Neural cell (in vitro differentiated cells): ENCODE measurements around the gene UGT3A1. TPM values are rescaled to one million over a fixed set of nuclear protein-coding genes. Genes with fewer than 3 reads are reported as not detected.

Experiments used
- H2AFZ ChIP-seq: fragments of 200-600, 300-800 bp; sonication (generic), shearing (Covaris generic); 2 replicates; pipeline ENCODE4 v1.6.0; 2014; ENCODE audit warnings: low read depth, mild to moderate bottlenecking, antibody characterized with exemption, low read length, moderate library complexity
- H3F3A ChIP-seq: fragments of 200-600 bp; shearing (Covaris generic); 2 replicates; pipeline ENCODE4 v1.6.1; 2016; ENCODE audit warnings: mild to moderate bottlenecking, moderate library complexity, mixed read lengths, antibody characterized with exemption, low read length; ENCODE audit not compliant: insufficient read depth, poor library complexity, severe bottlenecking
- H3K27ac ChIP-seq: fragments of 200-600, 300-800 bp; sonication (generic), shearing (Covaris generic); 2 replicates; pipeline ENCODE4 v1.5.1; 2014; ENCODE audit warnings: mild to moderate bottlenecking, low read length, moderate library complexity
- H3K27me3 ChIP-seq: fragments of 300-800, 200-600 bp; sonication (generic), shearing (Covaris generic); 2 replicates; pipeline ENCODE4 v1.6.0; 2014; ENCODE audit warnings: mild to moderate bottlenecking, low read depth, low read length, moderate library complexity; ENCODE audit not compliant: insufficient read depth
- H3K36me3 ChIP-seq: fragments of 300-800, 200-600 bp; sonication (generic), shearing (Covaris generic); 2 replicates; pipeline ENCODE4 v1.5.1; 2014; ENCODE audit warnings: mild to moderate bottlenecking, antibody characterized with exemption, low read length, moderate library complexity; ENCODE audit not compliant: insufficient read depth
- H3K4me2 ChIP-seq: fragments of 300-800, 200-600 bp; sonication (generic), shearing (Covaris generic); 2 replicates; pipeline ENCODE4 v1.6.0; 2014; ENCODE audit warnings: mild to moderate bottlenecking, low read length
- H3K4me3 ChIP-seq: fragments of 300-800, 200-600 bp; sonication (generic), shearing (Covaris generic); 2 replicates; pipeline ENCODE4 v1.5.1; 2014; ENCODE audit warnings: mild to moderate bottlenecking, low read length, moderate library complexity
- H3K79me2 ChIP-seq: fragments of 200-600 bp; shearing (Covaris generic); replicated peaks from 2 replicates; pipeline ENCODE4 v1.6.0; 2014; ENCODE audit warnings: mild to moderate bottlenecking, low read length, moderate library complexity; ENCODE audit not compliant: insufficient read depth
- H3K9ac ChIP-seq: fragments of 300-800, 200-600 bp; sonication (generic), shearing (Covaris generic); 2 replicates; pipeline ENCODE4 v1.6.1; 2016; ENCODE audit warnings: mild to moderate bottlenecking, low read length, mixed read lengths
- H3K9me2 ChIP-seq: fragments of 200-600 bp; shearing (Covaris generic); 2 replicates; pipeline ENCODE4 v1.6.1; 2016; ENCODE audit warnings: mild to moderate bottlenecking, low read length, mixed read lengths; ENCODE audit not compliant: insufficient read depth
- H3K9me3 ChIP-seq: fragments of 200-600, 300-800 bp; sonication (generic), shearing (Covaris generic); 2 replicates; pipeline ENCODE4 v1.6.1; 2016; ENCODE audit warnings: mild to moderate bottlenecking, mixed run types, low read length, moderate library complexity, mixed read lengths
- H4K20me1 ChIP-seq: fragments of 200-600 bp; shearing (Covaris generic); 2 replicates; pipeline ENCODE4 v1.6.1; 2016; ENCODE audit warnings: mild to moderate bottlenecking, mixed run types; ENCODE audit not compliant: insufficient read depth
- EP300 ChIP-seq: fragments of 450-650 bp; conservative IDR thresholded peaks from 2 replicates; pipeline ENCODE4 v1.6.1; 2014; ENCODE audit warnings: antibody characterized with exemption, mild to moderate bottlenecking, moderate library complexity; ENCODE audit not compliant: poor library complexity, severe bottlenecking
- EZH2 ChIP-seq: fragments of 200-600, 300-800 bp; shearing (Covaris generic), sonication (generic); IDR thresholded peaks from 2 replicates; pipeline ENCODE4 v1.6.1; 2014; ENCODE audit warnings: antibody characterized with exemption, low read length, borderline replicate concordance, mild to moderate bottlenecking; ENCODE audit not compliant: insufficient read depth, poor library complexity, severe bottlenecking
- MXI1 ChIP-seq: fragments of 450-650 bp; conservative IDR thresholded peaks from 2 replicates; pipeline ENCODE4 v1.6.1; 2014; ENCODE audit warnings: antibody characterized with exemption, mild to moderate bottlenecking; ENCODE audit not compliant: poor library complexity, severe bottlenecking
- POLR2AphosphoS5 ChIP-seq: IDR thresholded peaks from 2 replicates; pipeline ENCODE4 v1.6.1; 2012
- RAD21 ChIP-seq: fragments of 450-650 bp; conservative IDR thresholded peaks from 2 replicates; pipeline ENCODE4 v1.6.1; 2014; ENCODE audit warnings: antibody characterized with exemption, mild to moderate bottlenecking, moderate library complexity
- SMC3 ChIP-seq: fragments of 450-650 bp; conservative IDR thresholded peaks from 2 replicates; pipeline ENCODE4 v1.6.1; 2014; ENCODE audit warnings: antibody characterized with exemption, mild to moderate bottlenecking, moderate library complexity; ENCODE audit not compliant: poor library complexity
- TAF1 ChIP-seq: IDR thresholded peaks from 2 replicates; pipeline ENCODE4 v1.6.1; 2012; ENCODE audit warnings: low read depth
- polyA plus RNA-seq: library from polyadenylated mRNA; depleted of rRNA; stranded (reverse); fragments of >200 nt; gene quantifications from 2 replicates; pipeline ENCODE4 v1.2.3, GENCODE V29; 2014
- TF ChIP-seq, protein P1 (sequence below): fragments of 450-650 bp; IDR thresholded peaks from 2 replicates; pipeline ENCODE4 v1.5.1; 2014; ENCODE audit warnings: antibody characterized with exemption, mild to moderate bottlenecking, moderate library complexity; ENCODE audit not compliant: poor library complexity, severe bottlenecking
- TF ChIP-seq, protein P2 (sequence below): IDR thresholded peaks from 2 replicates; pipeline ENCODE4 v1.6.1; 2012; ENCODE audit warnings: borderline replicate concordance

Gene UGT3A1
- polyA plus RNA-seq, 1 donor from 2014 or later = not detected

- no peak overlapping the region for H3K4me3 ChIP-seq
- no peaks in the 10 kb centered on the region for H3F3A ChIP-seq
- no peaks in the 10 kb centered on the region for H4K20me1 ChIP-seq
- no peaks in the 10 kb centered on the region for H3K27me3 ChIP-seq
- H3K9me3 ChIP-seq = no peaks in the 10 kb centered on the region
- H3K36me3 ChIP-seq = no peaks in the 10 kb centered on the region
- no peak overlapping the region for H3K4me2 ChIP-seq
- no peak overlapping the region for H3K27ac ChIP-seq
- TF ChIP-seq, protein P1, sequence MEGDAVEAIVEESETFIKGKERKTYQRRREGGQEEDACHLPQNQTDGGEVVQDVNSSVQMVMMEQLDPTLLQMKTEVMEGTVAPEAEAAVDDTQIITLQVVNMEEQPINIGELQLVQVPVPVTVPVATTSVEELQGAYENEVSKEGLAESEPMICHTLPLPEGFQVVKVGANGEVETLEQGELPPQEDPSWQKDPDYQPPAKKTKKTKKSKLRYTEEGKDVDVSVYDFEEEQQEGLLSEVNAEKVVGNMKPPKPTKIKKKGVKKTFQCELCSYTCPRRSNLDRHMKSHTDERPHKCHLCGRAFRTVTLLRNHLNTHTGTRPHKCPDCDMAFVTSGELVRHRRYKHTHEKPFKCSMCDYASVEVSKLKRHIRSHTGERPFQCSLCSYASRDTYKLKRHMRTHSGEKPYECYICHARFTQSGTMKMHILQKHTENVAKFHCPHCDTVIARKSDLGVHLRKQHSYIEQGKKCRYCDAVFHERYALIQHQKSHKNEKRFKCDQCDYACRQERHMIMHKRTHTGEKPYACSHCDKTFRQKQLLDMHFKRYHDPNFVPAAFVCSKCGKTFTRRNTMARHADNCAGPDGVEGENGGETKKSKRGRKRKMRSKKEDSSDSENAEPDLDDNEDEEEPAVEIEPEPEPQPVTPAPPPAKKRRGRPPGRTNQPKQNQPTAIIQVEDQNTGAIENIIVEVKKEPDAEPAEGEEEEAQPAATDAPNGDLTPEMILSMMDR = no peak
- TF ChIP-seq MXI1 (no peak), EZH2 (no peak), POLR2AphosphoS5 (no peak), TAF1 (no peak)
- TF ChIP-seq, protein P2, sequence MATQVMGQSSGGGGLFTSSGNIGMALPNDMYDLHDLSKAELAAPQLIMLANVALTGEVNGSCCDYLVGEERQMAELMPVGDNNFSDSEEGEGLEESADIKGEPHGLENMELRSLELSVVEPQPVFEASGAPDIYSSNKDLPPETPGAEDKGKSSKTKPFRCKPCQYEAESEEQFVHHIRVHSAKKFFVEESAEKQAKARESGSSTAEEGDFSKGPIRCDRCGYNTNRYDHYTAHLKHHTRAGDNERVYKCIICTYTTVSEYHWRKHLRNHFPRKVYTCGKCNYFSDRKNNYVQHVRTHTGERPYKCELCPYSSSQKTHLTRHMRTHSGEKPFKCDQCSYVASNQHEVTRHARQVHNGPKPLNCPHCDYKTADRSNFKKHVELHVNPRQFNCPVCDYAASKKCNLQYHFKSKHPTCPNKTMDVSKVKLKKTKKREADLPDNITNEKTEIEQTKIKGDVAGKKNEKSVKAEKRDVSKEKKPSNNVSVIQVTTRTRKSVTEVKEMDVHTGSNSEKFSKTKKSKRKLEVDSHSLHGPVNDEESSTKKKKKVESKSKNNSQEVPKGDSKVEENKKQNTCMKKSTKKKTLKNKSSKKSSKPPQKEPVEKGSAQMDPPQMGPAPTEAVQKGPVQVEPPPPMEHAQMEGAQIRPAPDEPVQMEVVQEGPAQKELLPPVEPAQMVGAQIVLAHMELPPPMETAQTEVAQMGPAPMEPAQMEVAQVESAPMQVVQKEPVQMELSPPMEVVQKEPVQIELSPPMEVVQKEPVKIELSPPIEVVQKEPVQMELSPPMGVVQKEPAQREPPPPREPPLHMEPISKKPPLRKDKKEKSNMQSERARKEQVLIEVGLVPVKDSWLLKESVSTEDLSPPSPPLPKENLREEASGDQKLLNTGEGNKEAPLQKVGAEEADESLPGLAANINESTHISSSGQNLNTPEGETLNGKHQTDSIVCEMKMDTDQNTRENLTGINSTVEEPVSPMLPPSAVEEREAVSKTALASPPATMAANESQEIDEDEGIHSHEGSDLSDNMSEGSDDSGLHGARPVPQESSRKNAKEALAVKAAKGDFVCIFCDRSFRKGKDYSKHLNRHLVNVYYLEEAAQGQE = no peak
- no peak overlapping the region for H2AFZ ChIP-seq
- no peaks in the 10 kb centered on the region for H3K79me2 ChIP-seq
- H3K9me2 ChIP-seq = no peaks in the 10 kb centered on the region
- no peak overlapping the region for H3K9ac ChIP-seq
Observed at GRCh38 chr5:35921930-35922329, 69.3 kb downstream of the UGT3A1 start.

GRCh38 chr5:35920890-35921289 is 70.3 kb downstream of the UGT3A1 start:
- Histone ChIP-seq H3K27ac (no peak overlapping the region), H3K36me3 (no peaks in the 10 kb centered on the region), H2AFZ (no peak overlapping the region), H3F3A (no peaks in the 10 kb centered on the region), H3K4me3 (no peak overlapping the region), H4K20me1 (no peaks in the 10 kb centered on the region), H3K9me3 (no peaks in the 10 kb centered on the region), H3K27me3 (no peaks in the 10 kb centered on the region), H3K4me2 (no peak overlapping the region), H3K9ac (no peak overlapping the region), H3K79me2 (no peaks in the 10 kb centered on the region), H3K9me2 (no peaks in the 10 kb centered on the region)
- TF ChIP-seq MXI1 = no peak
- TF ChIP-seq EP300 = no peak
- TF ChIP-seq, protein P2 = no peak
- TF ChIP-seq, protein P1 = no peak
- no peak for TF ChIP-seq POLR2AphosphoS5
- TF ChIP-seq EZH2 = no peak
- no peak for TF ChIP-seq SMC3
- TF ChIP-seq TAF1 = no peak
- TF ChIP-seq RAD21 = no peak
